ENCODE results near the gene ARID1A. TPM values are rescaled to one million over a fixed set of nuclear protein-coding genes. Genes with fewer than 3 reads are reported as not detected.

The ARID1A gene
- total and polyA plus RNA-seq, 2 donors: 31.8 to 40.6 TPM

GRCh38 chr1:26693599-26694572 lies 1.9 kb upstream of the ARID1A start:
- WGBS: 20% methylated on average over 7 of the region's 7 CpGs
- H3K27ac ChIP-seq (ENCODE audit: low read depth): peak overlapping the region; percentile 96
- DNase-seq (ENCODE audit: extremely low spot score): no peak
- no peaks in the 10 kb centered on the region for H3K36me3 ChIP-seq (ENCODE audit: insufficient read depth)
- H3K4me1 ChIP-seq (ENCODE audit: insufficient read depth): peaks cover 2% of the 10 kb centered on the region
- H3K4me3 ChIP-seq (ENCODE audit: low read depth, low read length): no peak overlapping the region

- Histone ChIP-seq H3K36me3 (ENCODE audit: insufficient read depth) (no peaks in the 10 kb centered on the region), H3K4me3 (ENCODE audit: low read depth, low read length) (peak overlapping the region; percentile 99), H3K27ac (ENCODE audit: low read depth) (peak overlapping the region; percentile 87), H3K4me1 (ENCODE audit: insufficient read depth) (peaks cover 2% of the 10 kb centered on the region)
- 7% methylated on average over 14 of the region's 14 CpGs for WGBS
- DNase-seq (ENCODE audit: extremely low spot score): no peak
These were observed 1.0 kb upstream of the ARID1A start for GRCh38 chr1:26694638-26695355.

GRCh38 chr1:26696119-26696653 lies 371 bp downstream of the ARID1A start:
- no peak for DNase-seq (ENCODE audit: extremely low spot score)
- Histone ChIP-seq H3K27ac (ENCODE audit: low read depth) (peak overlapping the region; percentile 98), H3K4me1 (ENCODE audit: insufficient read depth) (peaks cover 5% of the 10 kb centered on the region), H3K36me3 (ENCODE audit: insufficient read depth) (no peaks in the 10 kb centered on the region), H3K4me3 (ENCODE audit: low read depth, low read length) (peak overlapping the region; percentile 99)
- under 1% methylated on average over 66 of the region's 72 CpGs for WGBS

- no peak for DNase-seq (ENCODE audit: extremely low spot score)
- Histone ChIP-seq H3K4me3 (ENCODE audit: low read depth, low read length) (peak overlapping the region; percentile 99), H3K4me1 (ENCODE audit: insufficient read depth) (peaks cover 6% of the 10 kb centered on the region), H3K36me3 (ENCODE audit: insufficient read depth) (no peaks in the 10 kb centered on the region), H3K27ac (ENCODE audit: low read depth) (peak overlapping the region; percentile 98)
- under 1% methylated on average over 95 of the region's 98 CpGs for WGBS
These were observed 1.0 kb downstream of the ARID1A start for GRCh38 chr1:26696654-26697430.

GRCh38 chr1:26697431-26697977 lies 1.7 kb downstream of the ARID1A start:
- Histone ChIP-seq H3K4me1 (ENCODE audit: insufficient read depth) (peaks cover 6% of the 10 kb centered on the region), H3K36me3 (ENCODE audit: insufficient read depth) (no peaks in the 10 kb centered on the region), H3K27ac (ENCODE audit: low read depth) (peak overlapping the region; percentile 98), H3K4me3 (ENCODE audit: low read depth, low read length) (peak overlapping the region; percentile 99)
- no peak for DNase-seq (ENCODE audit: extremely low spot score)
- under 1% methylated on average over 30 of the region's 30 CpGs for WGBS

- peak; percentile 87 for DNase-seq (ENCODE audit: extremely low spot score)
- Histone ChIP-seq H3K4me3 (ENCODE audit: low read depth, low read length) (peak overlapping the region; percentile 99), H3K4me1 (ENCODE audit: insufficient read depth) (peaks cover 6% of the 10 kb centered on the region), H3K36me3 (ENCODE audit: insufficient read depth) (no peaks in the 10 kb centered on the region), H3K27ac (ENCODE audit: low read depth) (peak overlapping the region; percentile 70)
- WGBS: 0% methylated on average over 8 of the region's 8 CpGs
These were observed 2.4 kb downstream of the ARID1A start for GRCh38 chr1:26697978-26698849.

GRCh38 chr1:26700711-26701110 lies 4.9 kb downstream of the ARID1A start:
- Histone ChIP-seq H3K36me3 (ENCODE audit: insufficient read depth) (no peaks in the 10 kb centered on the region), H3K4me1 (ENCODE audit: insufficient read depth) (peaks cover 5% of the 10 kb centered on the region), H3K4me3 (ENCODE audit: low read depth, low read length) (no peak overlapping the region), H3K27ac (ENCODE audit: low read depth) (no peak overlapping the region)
- no peak for DNase-seq (ENCODE audit: extremely low spot score)

GRCh38 chr1:26701266-26701994 lies 5.6 kb downstream of the ARID1A start:
- Histone ChIP-seq H3K4me3 (ENCODE audit: low read depth, low read length) (no peak overlapping the region), H3K36me3 (ENCODE audit: insufficient read depth) (no peaks in the 10 kb centered on the region), H3K4me1 (ENCODE audit: insufficient read depth) (peaks cover 7% of the 10 kb centered on the region), H3K27ac (ENCODE audit: low read depth) (peak overlapping the region; percentile 50)
- no peak for DNase-seq (ENCODE audit: extremely low spot score)
- 43% methylated on average over 5 of the region's 5 CpGs for WGBS

- H3K4me3 ChIP-seq (ENCODE audit: low read depth, low read length): no peak overlapping the region
- WGBS: 23% methylated on average over 4 of the region's 4 CpGs
- DNase-seq (ENCODE audit: extremely low spot score): no peak
- no peak overlapping the region for H3K27ac ChIP-seq (ENCODE audit: low read depth)
- H3K36me3 ChIP-seq (ENCODE audit: insufficient read depth): no peaks in the 10 kb centered on the region
- peaks cover 7% of the 10 kb centered on the region for H3K4me1 ChIP-seq (ENCODE audit: insufficient read depth)
These were observed 6.3 kb downstream of the ARID1A start for GRCh38 chr1:26701995-26702679.

- DNase-seq (ENCODE audit: extremely low spot score): no peak
- H3K27ac ChIP-seq (ENCODE audit: low read depth): no peak overlapping the region
- H3K36me3 ChIP-seq (ENCODE audit: insufficient read depth): no peaks in the 10 kb centered on the region
- H3K4me1 ChIP-seq (ENCODE audit: insufficient read depth): peaks cover 7% of the 10 kb centered on the region
- WGBS: 20% methylated on average over 1 of the region's 1 CpG
- no peak overlapping the region for H3K4me3 ChIP-seq (ENCODE audit: low read depth, low read length)
These were observed 6.8 kb downstream of the ARID1A start for GRCh38 chr1:26702680-26703038.

GRCh38 chr1:26703478-26703877 lies 7.7 kb downstream of the ARID1A start:
- H3K36me3 ChIP-seq (ENCODE audit: insufficient read depth): no peaks in the 10 kb centered on the region
- peaks cover 7% of the 10 kb centered on the region for H3K4me1 ChIP-seq (ENCODE audit: insufficient read depth)
- H3K27ac ChIP-seq (ENCODE audit: low read depth): no peak overlapping the region
- H3K4me3 ChIP-seq (ENCODE audit: low read depth, low read length): no peak overlapping the region
- no peak for DNase-seq (ENCODE audit: extremely low spot score)
